Measurements from ENCODE around the gene EIF5. TPM values are rescaled to one million over a fixed set of nuclear protein-coding genes. Genes with fewer than 3 reads are reported as not detected.

Gene EIF5
- total and polyA plus RNA-seq, 8 donors = 159 to 239 (median 210) TPM

DNA sequence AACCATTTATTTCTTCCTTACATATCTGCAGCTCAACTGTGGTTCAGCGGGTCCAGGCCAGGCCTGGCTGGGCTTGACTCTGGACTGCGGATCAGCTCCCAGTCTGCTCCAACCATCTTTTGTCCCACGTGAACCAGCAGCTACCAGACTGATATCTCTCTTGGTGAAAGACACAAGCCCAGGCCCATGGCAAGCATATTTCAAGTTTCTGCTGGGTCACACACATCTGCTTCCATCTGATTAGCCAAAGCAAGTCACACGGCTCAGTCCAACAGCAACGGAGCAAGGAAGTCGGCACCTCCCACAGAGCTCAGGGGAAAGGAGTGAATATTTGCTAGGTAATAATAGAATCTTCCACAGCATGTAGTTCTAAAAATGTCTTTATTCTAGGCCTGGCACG, 26.5 kb downstream of the EIF5 start:
- intact Hi-C loops (cut with DNase I) = no loop called here
- no peak for DNase-seq

DNA sequence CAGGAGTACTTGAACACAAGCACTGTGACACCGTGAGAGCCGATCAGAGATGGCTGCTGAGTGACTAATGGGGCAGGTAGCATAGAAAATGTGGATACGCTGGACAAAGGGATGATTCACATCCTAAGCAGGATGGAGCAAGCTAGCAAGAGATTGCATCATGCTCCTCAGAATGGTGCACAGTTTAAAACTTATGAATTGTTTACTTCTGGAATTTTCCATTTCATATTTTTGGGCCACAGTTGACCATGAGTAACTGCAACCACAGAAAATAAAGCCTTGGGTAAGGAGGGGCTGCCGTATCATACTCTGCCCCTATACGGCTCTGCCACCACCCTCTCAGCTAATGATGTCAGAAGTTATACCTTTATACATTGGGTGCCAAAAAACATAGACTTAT, 27.8 kb downstream of the EIF5 start:
- Histone ChIP-seq H3K36me3 (no peaks in the 10 kb centered on the region), H3K4me1 (no peaks in the 10 kb centered on the region), H3K27ac (no peak overlapping the region), H3K27me3 (no peaks in the 10 kb centered on the region), H3K4me3 (no peak overlapping the region), H3K9me3 (peaks cover 0 to 14% of the 10 kb centered on the region in 2 donors)
- no peak for DNase-seq
- TF ChIP-seq, protein P1, sequence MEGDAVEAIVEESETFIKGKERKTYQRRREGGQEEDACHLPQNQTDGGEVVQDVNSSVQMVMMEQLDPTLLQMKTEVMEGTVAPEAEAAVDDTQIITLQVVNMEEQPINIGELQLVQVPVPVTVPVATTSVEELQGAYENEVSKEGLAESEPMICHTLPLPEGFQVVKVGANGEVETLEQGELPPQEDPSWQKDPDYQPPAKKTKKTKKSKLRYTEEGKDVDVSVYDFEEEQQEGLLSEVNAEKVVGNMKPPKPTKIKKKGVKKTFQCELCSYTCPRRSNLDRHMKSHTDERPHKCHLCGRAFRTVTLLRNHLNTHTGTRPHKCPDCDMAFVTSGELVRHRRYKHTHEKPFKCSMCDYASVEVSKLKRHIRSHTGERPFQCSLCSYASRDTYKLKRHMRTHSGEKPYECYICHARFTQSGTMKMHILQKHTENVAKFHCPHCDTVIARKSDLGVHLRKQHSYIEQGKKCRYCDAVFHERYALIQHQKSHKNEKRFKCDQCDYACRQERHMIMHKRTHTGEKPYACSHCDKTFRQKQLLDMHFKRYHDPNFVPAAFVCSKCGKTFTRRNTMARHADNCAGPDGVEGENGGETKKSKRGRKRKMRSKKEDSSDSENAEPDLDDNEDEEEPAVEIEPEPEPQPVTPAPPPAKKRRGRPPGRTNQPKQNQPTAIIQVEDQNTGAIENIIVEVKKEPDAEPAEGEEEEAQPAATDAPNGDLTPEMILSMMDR (IDR thresholded peaks at IDR 0.05) = no peak
- peak; percentile 80 for ATAC-seq
- intact Hi-C loops (cut with DNase I) = no loop called here

More for the DNA sequence above, 26.5 kb downstream of the EIF5 start:
- TF ChIP-seq, protein P1 (IDR thresholded peaks at IDR 0.05) = no peak
- Histone ChIP-seq H3K9me3 (peaks cover 0 to 14% of the 10 kb centered on the region in 2 donors), H3K4me1 (no peaks in the 10 kb centered on the region), H3K27me3 (no peaks in the 10 kb centered on the region), H3K36me3 (no peaks in the 10 kb centered on the region), H3K4me3 (no peak overlapping the region), H3K27ac (no peak overlapping the region)
- no peak for ATAC-seq

DNA sequence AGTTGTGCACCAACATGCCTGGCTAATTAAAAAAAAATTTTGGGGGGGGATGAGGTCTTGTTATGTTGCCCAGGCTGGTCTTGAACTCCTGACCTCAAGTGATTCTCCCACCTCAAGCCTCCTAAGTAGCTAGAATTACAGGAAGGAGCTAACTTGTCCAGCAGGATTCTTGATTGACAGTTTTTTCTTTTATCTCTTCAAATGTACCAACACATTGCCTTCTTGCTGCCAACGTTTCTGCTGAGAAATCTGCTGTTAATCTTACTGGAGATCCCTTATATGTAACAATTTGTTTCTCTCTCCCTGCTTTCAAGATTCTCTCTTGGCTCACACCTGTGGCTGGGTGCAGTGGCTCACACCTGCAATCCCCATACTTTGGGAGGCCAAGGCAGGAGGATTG, 28.7 kb downstream of the EIF5 start:
- DNase-seq = no peak

DNA sequence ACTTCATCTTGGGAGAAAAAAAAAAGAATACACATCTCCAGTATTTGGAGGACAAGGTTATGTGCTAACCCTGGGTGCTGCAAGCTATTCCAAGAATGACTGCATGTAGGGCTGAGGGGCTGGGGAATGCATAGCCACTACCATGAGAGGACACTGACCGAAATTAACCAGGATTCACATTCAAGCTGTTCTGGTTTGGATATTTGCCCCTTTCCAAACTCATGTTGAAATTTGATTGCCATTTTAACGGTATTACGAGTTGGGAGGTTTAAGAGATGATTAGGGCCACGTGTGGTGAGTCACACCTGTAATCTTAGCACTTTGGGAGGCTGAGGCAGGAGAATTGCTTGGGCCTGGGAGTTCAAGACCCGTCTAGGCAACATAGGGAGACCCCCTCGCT, 32.7 kb downstream of the EIF5 start:
- ATAC-seq (no peak), DNase-seq (no peak)
- Histone ChIP-seq H3K27me3 (no peaks in the 10 kb centered on the region), H3K27ac (no peak overlapping the region), H3K4me3 (no peak overlapping the region), H3K4me1 (no peaks in the 10 kb centered on the region), H3K36me3 (no peaks in the 10 kb centered on the region), H3K9me3 (peaks cover 0 to 14% of the 10 kb centered on the region in 2 donors)
- intact Hi-C loops (cut with DNase I) = no loop called here
- TF ChIP-seq, protein P1 (IDR thresholded peaks at IDR 0.05) = no peak

More for the DNA sequence above, 28.7 kb downstream of the EIF5 start:
- no peak for ATAC-seq
- intact Hi-C loops (cut with DNase I) = no loop called here
- H3K4me1 ChIP-seq = no peaks in the 10 kb centered on the region
- TF ChIP-seq, protein P1 (IDR thresholded peaks at IDR 0.05) = no peak
- H3K4me3 ChIP-seq = no peak overlapping the region
- peaks cover 0 to 14% of the 10 kb centered on the region in 2 donors for H3K9me3 ChIP-seq
- H3K36me3 ChIP-seq = no peaks in the 10 kb centered on the region
- no peaks in the 10 kb centered on the region for H3K27me3 ChIP-seq
- no peak overlapping the region for H3K27ac ChIP-seq

- TF ChIP-seq, protein P1 (IDR thresholded peaks at IDR 0.05) = no peak
- Histone ChIP-seq H3K4me3 (no peak overlapping the region), H3K36me3 (no peaks in the 10 kb centered on the region), H3K27ac (no peak overlapping the region), H3K4me1 (no peaks in the 10 kb centered on the region), H3K27me3 (no peaks in the 10 kb centered on the region), H3K9me3 (peaks cover 0 to 3% of the 10 kb centered on the region in 2 donors)
- intact Hi-C loops (cut with DNase I) = no loop called here
- ATAC-seq = no peak
- no peak for DNase-seq
These were observed 34.0 kb downstream of the EIF5 start for GRCh38 chr14:103367995-103368394.

Data from left lung (tissue), 10 donors.